ENCODE results near the gene ICE1.

ICE1 gene

GRCh38 chr5:5537426-5537825, 114.9 kb downstream of the ICE1 start:
- no peak overlapping the region for H3K27ac ChIP-seq
- no peak for TF ChIP-seq CTCF (conservative IDR thresholded peaks at IDR 0.05; ENCODE audit: low read depth)
- ChIA-PET CTCF (no interaction called here), POLR2A (ENCODE audit: low non-redundant PET) (no interaction called here)
- DNase-seq (ENCODE audit: low spot score): no peak

GRCh38 chr5:5539590-5539989, 117.1 kb downstream of the ICE1 start:
- CTCF ChIA-PET: no interaction called here
- no peak for DNase-seq (ENCODE audit: low spot score)
- no peak overlapping the region for H3K27ac ChIP-seq
- POLR2A ChIA-PET (ENCODE audit: low non-redundant PET): no interaction called here
- TF ChIP-seq CTCF (conservative IDR thresholded peaks at IDR 0.05; ENCODE audit: low read depth): no peak
